Measurements from ENCODE around the gene MTREX.

Gene MTREX

DNA sequence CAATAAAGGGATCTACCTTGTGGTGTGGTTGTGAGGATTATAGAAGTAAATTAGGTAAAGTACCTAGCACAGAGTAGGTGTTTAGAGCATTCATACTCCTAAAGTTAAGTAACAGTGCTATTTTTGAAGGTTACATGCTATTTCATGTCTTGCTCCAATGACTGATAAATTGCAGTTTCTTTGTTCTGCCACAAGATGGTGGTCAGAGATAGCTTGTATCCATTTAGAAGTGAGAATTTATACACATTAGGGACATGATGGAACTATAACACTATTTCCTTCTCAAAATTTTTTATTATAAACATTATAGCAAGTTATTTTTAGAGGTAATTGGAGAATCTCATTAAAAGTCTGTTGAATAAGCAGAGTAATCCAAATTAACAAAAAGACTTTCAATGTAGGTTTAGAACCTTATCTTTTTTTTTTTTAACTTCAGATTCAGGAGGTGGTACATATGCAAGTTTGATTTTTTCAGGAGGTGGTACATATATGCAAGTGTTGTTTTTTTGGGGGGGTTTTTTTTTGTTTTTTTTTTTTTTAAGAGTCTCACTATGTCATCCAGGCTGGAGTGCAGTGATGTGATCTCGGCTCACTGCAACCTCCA lies 17.1 kb downstream of the MTREX start:
- peak; percentile 51 for DNase-seq (ENCODE audit: low spot score)

DNA sequence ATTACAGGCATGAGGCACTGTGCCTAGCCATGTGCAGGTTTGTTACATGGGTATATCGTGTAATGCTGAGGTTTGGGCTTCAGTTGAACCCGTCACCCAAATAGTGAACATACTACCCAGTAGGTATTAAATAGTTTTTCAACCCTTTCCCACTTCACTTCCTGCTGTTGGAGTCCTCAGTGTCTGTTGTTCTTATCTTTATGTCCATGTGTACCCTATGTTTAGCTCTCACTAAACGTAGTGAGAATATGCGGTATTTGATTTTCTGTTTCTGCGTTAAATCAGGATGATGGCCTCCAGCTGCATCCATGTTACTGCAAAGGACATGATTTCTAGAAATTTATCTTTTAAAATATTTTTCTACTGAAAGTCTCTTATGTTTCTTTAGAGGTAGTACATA lies 17.8 kb downstream of the MTREX start:
- no peak for DNase-seq (ENCODE audit: low spot score)

DNA sequence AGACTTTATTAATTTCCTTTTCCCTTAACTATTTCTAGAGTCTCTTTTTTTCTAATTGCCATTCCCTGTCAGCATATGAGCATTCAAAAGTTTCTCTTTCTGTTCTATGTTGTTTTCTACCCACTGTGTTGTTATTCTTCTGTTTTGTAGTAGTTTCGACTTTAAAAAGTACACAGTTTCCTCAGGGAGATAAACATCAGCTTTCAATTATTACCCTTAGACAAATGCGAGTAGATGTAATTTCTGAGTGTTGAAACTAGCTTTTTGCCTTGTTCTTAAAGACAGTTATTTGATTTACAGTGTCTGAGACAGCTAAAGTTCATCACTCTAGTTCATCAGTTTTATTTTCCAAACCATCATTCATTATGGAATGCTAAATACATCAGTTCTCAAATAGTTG lies 19.5 kb downstream of the MTREX start:
- DNase-seq (ENCODE audit: low spot score) = no peak

DNA sequence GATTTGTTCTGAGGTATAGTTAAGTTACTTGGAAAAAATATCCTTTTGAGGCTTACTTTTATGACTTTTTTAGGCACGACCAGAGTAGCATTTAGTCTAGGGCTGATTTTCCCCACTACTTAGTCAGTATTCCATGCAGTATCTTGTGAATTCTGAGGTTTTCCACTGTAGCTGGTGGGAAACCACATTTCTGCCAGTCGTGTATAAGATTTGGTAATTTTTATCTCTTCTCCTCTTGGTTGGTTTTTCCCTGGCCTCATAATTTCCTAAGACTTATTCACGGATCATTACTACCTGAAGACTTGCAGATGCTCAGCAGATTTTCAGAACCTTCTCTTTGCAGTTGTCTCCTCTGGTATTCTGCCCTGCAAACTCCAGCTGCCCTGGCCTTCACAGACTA lies 23.5 kb downstream of the MTREX start:
- no peak for DNase-seq (ENCODE audit: low spot score)

DNA sequence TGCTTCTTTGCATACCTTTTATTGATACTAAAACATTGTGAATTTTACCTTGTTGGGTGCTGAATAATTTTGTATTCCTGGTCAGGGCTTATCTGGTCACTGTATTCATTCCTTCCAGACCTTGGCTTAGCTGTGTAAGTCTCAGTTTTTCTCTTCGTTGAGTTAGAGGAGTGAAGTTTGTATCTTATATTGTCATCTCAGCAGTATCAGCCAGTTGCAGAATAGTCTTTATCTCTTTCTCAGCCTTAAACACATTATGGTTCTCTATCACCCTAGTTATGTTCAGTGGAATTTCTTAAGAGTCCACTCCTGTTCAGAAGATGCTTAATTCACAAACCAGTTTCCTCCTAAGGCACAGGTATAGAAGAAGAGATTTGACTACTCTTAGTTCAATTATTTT lies 25.2 kb downstream of the MTREX start:
- no peak for DNase-seq (ENCODE audit: low spot score)

DNA sequence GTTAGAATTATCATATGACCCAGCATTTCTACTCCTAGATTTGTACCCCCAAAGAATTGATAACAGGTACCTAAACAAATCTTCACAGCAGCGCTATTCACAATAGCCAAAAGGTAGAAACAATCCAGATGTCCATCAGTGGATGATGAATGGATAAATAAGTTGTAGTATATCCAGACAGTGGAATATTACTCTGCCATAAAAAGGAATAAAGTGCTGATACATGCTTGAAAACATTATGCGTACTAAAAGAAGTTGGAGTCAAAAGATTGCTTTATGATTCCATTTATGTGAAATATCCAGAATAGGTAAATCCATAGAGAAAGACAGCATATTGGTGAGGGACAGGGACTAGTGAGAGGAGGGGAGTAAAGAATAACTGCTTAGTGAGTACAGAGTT lies 26.0 kb downstream of the MTREX start:
- DNase-seq (ENCODE audit: low spot score) = no peak

DNA sequence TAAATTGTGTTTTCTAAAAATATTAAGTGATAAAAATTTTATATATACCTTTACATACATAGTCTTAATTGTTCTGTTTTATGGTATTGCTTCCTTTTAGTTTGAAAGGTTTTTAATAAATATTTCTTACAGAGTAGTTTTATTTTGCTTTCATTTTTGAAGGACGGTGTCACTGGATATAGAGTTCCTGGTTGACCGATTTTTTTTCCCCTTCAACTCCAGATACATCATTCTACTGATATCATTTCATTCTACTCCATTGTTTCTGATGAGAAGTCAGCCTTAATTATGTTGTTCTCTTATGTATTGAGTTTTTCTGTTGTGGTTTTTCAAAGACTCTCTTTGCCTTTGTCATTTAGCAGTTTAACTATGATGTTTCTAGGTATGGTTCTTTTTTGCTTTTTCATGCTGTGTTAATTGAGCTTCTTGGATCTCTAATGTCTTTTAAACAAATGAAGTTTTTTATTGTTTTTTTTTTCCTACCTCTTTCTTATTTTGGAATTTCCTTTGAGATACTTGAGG lies 30.4 kb downstream of the MTREX start:
- no peak for DNase-seq (ENCODE audit: low spot score)

DNA sequence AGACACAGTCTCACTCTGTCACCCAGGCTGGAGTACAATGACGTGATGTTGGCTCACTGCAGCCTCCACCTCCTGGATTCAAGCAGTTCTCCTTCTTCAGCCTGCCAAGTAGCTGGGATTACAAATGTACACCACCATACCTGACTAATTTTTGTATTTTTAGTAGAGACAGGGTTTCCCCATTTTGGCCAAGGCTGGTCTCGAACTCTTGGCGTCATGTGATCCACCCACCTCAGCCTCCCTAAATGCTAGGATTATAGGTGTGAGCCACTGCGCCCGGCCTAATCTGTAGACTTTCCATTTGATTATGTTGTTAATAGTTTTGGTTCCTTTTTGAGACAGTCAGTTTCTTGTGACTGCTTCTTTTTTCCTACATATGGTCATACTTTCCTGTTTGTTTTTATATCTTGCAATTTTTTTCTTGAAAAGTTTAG lies 31.0 kb downstream of the MTREX start:
- DNase-seq (ENCODE audit: low spot score) = no peak

DNA sequence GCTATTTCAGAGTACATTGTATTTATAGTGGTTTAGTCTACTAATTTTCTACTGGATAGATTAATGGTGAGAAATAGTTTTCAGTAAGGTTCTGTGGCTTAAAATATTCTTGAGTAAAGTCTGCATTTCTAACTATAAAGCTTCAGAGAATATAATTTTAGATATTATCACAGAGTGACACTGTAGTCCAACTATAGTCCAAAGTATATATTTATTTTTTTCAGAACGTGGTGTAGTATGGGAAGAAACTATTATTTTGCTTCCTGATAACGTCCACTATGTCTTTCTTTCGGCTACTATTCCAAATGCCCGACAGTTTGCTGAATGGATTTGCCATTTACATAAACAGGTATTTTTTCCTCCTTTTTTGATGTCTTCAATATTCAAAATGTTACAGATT lies 35.3 kb downstream of the MTREX start:
- no peak for DNase-seq (ENCODE audit: low spot score)

DNA sequence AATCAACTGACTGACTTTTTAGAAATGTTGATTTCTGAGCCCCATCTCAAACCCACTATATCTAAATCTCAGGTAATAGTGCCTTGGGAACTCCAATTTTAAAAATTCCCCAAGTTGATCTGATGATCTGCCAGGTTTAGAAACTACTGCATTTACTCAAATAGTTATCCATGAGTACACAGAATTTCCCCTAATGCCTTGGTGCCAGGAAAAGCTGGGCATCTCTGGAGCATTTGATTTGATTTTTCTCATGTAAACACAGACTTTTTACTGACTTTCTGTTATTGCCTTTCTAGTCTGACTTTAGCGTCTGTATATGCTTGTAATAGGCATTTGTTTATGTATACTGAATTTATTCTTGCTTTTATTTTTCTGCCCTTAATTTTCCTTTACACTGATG lies 35.8 kb downstream of the MTREX start:
- DNase-seq (ENCODE audit: low spot score) = no peak

DNA sequence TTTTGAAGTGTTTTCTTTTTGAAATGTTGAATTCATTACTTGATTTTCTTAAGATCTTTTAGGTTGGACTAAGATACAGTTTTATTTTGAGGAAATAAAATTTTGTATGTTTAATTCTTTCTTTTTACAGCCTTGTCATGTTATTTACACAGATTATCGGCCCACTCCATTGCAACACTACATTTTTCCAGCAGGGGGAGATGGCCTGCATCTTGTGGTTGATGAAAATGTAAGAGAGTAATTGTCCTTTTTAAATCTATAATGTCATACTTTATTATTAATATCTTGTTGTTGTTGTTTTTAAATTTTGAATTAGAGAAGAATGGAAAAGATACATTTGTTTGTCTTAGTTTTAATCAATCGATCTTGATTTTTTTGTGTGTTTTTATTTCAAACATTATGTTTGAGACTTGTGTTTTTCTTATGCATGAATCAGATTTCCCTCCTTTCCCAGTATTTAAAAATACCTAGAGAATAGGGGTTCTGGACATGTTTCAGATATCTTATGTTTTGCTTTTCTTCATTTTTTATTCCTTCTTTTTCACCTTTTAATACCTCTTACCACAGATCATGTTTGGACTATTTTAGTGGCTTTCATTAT lies 36.7 kb downstream of the MTREX start:
- peak; percentile 46 for DNase-seq (ENCODE audit: low spot score)

DNA sequence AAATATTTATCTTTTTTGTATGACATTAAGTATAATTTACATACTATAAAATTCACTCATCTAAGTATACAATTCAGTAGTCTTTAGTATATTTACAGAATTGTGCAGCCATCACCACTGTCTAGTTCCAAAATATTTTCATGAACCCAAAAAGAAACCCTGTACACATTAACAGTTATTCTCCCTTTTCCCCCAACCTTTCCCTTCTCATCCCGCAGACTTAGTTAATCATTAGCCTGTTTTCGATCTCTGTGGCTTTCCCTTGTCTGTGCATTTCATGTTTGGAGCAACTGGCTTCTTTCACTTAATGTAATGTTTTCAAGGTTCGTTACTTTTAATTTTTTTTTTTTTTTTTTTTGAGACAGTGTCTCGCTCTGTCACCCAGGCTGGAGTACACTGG lies 37.5 kb downstream of the MTREX start:
- DNase-seq (ENCODE audit: low spot score) = no peak

DNA sequence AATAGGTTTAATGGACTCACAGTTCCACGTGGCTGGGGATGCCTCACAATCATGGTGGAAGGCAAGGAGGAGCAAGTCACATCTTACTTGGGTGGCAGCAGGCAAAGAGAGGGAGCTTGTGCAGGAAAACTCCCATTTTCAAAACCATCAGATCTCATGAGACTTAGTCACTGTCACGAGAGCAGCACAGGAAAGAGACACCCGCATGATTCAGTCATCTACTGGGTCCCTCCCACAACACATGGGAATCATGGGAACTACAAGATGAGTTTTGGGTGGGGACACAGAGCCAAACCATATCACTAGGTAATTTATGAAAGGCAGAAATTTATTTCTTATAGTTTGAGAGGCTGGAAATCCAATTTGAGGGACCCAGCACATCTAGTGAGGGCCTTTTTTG lies 40.0 kb downstream of the MTREX start:
- DNase-seq (ENCODE audit: low spot score) = no peak

DNA sequence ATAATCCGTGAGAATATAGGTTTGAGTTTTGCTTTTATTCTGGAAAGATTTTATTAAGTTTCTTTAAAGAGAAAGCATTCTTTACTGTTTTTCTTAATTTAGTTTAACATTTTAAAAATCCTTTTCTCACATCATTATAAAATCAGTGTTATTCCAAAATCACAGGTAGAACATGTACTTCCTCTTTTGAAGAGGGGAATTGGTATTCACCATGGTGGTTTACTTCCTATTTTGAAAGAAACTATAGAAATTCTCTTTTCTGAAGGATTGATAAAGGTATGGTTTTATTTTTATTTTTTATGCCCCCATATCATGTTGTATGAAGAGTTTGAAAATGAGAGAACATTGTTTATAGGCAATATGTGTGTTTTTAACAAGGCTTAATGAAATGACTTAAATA lies 43.0 kb downstream of the MTREX start:
- no peak for DNase-seq (ENCODE audit: low spot score)

DNA sequence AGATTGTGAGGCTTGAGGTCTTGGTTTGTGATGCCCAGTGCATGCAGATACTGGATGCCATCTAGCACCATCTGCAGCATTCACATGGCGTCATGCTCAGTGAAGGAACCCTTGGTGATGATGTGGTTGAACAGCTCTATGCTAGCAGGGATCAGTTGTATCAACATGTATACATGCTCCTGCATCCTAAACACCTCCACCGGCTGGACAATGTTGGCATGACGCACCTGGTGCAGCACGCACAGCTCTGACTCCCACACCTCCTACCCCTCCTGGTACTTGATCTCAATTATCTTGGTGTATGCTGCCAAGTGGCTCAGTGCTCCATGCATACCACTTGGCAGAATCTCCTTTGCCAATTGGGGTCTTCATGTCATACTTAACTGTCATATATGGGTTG lies 49.1 kb downstream of the MTREX start:
- no peak for DNase-seq (ENCODE audit: low spot score)

DNA sequence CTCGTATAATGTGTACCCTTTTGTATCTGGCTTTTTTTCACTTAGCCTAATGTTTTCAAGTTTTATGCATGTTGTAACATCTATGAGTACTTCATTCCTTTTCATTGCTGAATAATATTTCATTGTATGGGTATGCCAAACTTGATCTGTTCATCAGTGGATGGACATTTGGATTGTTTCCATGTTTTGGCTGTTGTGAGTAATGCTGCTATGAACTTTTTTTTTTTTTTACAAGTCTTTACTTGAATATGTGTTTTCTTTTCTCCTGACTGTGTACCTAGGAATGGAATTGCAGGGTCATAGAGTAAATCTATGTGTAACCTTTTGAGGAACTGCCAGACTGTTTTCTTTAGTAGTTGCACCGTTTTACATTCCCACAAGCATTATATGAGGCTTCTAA lies 52.4 kb downstream of the MTREX start:
- DNase-seq (ENCODE audit: low spot score) = no peak

DNA sequence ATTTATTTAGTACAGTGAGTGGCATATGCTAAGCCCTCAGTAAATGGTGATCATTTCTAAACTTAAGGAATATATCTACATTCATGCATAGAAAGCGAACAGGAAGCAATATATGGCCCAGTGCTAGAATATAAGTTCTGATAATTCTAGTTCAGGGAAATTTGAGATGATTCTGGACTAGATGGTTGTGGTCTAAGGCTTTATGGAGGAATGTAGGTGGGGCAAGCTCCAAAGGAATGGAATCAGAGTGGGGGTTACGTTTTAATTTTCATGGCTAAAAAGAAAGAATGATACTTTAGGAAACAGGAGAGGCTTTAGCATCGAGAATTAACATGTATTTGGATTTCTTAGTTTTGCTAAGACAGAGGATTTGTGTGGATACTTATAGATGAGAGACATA lies 56.1 kb downstream of the MTREX start:
- DNase-seq (ENCODE audit: low spot score) = no peak

DNA sequence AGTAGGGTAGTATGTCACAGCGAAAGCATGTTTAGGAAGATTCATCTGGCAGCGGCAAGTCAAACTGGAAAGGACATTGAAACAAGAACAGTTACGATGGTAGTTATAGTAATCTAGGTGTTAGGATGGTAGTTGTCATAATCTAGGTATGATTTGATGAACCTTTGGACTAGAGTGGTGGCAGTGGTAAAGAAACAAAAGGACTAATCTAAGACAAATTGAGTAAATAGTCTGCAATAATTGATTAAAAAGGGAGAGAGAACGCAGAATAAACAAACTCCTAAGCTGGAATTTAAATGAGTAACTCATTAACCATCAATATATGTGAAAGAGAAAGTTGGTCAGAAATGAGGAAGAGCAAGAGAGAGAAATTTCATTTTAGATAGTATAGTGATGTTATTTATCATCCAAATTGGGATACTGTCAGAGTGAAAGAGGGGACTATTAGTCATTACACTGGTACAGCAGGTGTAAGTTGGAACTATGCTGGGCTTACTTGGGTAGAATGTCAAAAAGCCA lies 56.8 kb downstream of the MTREX start:
- DNase-seq (ENCODE audit: low spot score) = no peak

DNA sequence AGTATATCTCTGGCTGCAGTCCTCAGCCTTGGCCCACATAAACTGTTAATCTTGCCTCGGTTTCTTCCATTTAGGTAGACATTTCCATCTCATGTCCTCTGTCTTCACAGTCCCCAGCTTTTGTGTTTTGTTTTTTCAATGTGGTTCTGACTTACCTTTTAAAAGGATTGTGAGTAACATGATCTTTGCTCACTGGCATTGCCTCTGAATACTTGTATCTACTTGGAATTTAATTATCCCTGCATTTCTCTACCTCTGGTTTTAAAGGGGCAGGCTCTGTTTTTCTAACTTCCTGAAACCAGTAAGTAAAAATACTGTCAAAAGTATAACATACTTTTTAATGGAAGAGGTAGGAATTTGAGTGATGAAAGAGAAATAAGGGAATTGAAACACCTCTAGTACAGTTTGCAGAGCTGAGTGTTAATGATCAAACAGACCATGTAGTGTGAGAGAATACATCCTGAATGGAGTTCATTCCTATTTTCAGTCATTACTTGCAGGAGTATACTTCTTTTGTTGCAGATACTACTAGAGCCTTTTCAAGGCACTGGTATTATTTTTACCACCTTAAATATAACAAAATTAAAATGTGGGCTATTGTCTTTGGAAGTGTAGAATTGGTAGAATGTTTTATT lies 62.6 kb downstream of the MTREX start:
- DNase-seq (ENCODE audit: low spot score) = no peak

DNA sequence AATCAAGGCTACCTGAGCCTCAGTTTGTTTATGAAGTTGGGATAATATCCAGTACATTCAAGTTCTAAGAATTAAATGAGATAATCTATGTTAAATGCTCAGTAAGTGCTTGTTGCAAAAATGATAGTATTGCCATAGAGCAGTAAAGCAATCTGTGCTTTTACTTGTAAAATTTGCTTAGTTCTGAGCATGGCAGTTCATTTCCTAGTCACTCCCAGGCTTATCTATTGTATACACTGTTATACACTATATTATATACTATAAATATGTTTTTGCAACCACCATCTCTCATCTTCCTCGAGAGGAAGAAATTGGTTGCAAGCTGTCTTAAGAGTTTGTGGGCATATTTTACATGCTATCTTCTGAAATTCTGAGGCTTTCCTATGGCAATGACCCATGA lies 63.4 kb downstream of the MTREX start:
- DNase-seq (ENCODE audit: low spot score) = no peak

DNA sequence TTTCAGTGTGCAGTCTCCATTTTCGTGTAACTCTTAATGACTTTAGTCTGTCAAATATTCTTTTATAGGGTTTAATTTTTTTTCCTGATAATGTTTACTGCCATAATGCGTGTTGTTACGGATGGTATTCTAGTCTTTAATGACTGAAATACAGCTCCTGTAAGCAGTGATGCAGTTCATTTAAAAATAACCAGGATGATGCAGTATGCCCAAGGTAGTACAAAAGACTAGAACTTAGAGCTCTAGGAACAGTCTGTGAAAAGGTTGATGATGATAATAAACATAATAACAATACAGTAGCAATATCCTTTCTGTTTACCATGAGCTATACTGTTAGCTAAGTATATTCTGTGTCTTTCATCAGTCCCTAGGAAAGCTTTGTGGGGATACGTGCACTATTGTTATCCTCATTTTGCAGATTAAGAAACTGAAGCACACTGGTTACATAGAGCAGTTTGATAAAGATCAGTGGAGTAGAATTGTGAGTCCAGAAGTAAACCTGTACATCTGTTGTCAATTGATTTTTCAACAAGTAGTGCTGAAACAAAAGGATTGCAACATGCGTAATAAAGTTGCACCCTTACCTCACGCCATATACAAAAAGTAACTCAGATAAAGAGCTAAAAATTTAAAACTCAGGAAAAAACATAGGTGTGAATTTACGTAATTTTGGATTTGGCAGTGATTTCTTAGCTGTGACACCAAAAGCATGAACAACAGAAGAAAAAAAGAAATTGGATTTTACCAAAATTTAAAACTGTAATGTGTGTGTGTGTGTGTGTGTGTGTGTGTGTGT lies 64.5 kb downstream of the MTREX start:
- DNase-seq (ENCODE audit: low spot score) = no peak

DNA sequence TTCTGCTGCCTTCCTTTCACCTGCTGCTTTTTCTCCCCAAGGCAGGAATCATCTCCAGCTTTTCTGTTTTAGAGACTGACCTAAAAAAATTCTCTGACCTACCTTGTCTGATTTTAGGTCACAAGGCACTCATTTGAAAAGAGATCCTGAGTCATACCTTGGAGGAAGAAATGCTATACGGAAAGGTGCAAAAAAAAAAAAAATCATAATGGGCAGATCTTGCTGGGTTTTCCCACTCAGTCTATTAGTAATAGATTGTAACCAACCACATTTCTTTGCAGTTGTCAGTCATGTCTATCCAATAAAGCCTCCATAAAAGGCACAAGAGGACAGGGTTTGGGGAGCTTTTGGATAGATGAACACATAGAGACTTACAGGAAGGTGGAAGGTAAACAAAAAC lies 70.0 kb downstream of the MTREX start:
- no peak for DNase-seq (ENCODE audit: low spot score)

DNA sequence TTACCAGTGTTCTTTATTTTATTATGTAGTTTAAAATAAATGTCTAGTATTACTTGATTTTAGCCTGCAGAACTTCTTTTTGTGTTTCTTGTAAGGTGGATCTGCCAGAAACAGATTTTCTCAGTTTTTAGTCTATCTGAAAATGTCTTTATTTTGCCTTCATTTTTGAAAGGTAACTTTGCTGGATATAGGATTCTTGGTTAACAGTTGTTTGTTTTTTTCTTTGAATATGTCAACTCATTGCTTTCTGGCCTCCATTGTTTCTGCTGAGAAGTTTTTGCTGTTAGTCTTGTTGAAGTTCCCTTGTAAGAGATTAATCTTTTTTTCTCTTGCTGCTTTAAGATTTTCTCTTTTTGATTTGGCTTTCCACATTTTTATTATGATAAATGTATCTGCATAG lies 75.5 kb downstream of the MTREX start:
- DNase-seq (ENCODE audit: low spot score) = no peak
